ENCODE results near the gene GSTM5. TPM values are rescaled to one million over a fixed set of nuclear protein-coding genes. Genes with fewer than 3 reads are reported as not detected.

The GSTM5 gene
- total and polyA plus RNA-seq, 2 donors (not counting 3 experiments of a cell fraction or from before 2014, with no cell fraction given) = 0.25 to 1.6 TPM

- H3K36me3 ChIP-seq (ENCODE audit: control insufficient read depth in 2 of 2, extremely low read depth in 1 of 2, insufficient read depth in 2 of 2, low read length in 2 of 2) = no peaks in the 10 kb centered on the region
- no peaks in the 10 kb centered on the region for H3K9me1 ChIP-seq (replicated peaks; ENCODE audit: control insufficient read depth, extremely low read depth, insufficient read depth, low read length)
- H3K4me3 ChIP-seq (replicated peaks in 1 of 3; ENCODE audit: insufficient read depth in 1 of 3, low read depth in 1 of 3, low read length in 3 of 3) = no peak overlapping the region
- H3K27me3 ChIP-seq (ENCODE audit: control insufficient read depth in 2 of 2, insufficient read depth in 2 of 2, low read length in 2 of 2) = peaks cover 2 to 5% of the 10 kb centered on the region in 2 experiments
- ChIA-PET CTCF (interaction anchor here (1.8 kb wide), 1 partner anchor 53 kb away, joined by 5 read pairs; no protein-coding TSS in a partner anchor), POLR2A (no interaction called here)
- no peak overlapping the region for H3K4me2 ChIP-seq (ENCODE audit: insufficient read depth, low read length)
- no peak for DNase-seq (ENCODE audit: low read depth, low spot score)
- BruUV-seq (replicated peaks) = no TSS peak
- no peak overlapping the region for H2AFZ ChIP-seq (ENCODE audit: low read depth, low read length)
- no peak for FAIRE-seq
- no peaks in the 10 kb centered on the region for H3K9me3 ChIP-seq (replicated peaks; ENCODE audit: control insufficient read depth, insufficient read depth, low read length)
- intact Hi-C loops (cut with micrococcal nuclease) (no loop called here), dilution Hi-C loops (cut with MboI; ENCODE audit: extremely low pct_ligation_motif_present, low sequenced_read_pairs) (no loop called here)
- H3K27ac ChIP-seq (ENCODE audit: insufficient read depth, low read depth, low read length) = no peak overlapping the region
- no peaks in the 10 kb centered on the region for H3K79me2 ChIP-seq (ENCODE audit: control insufficient read depth, insufficient read depth, low read length)
- H3K9ac ChIP-seq (replicated peaks; ENCODE audit: extremely low read depth, insufficient read depth, low read length) = no peak overlapping the region
- TF ChIP-seq MYC (IDR thresholded peaks at IDR 0.05; ENCODE audit: low read depth, low read length) = no peak
- TF ChIP-seq JUN (IDR thresholded peaks at IDR 0.05; ENCODE audit: borderline replicate concordance, insufficient read depth, insufficient read length, low read depth) = no peak
- TF ChIP-seq POLR2AphosphoS5 (IDR thresholded peaks at IDR 0.05; ENCODE audit: insufficient read depth, low read depth, low read length) = no peak
- no peak for TF ChIP-seq MAX (IDR thresholded peaks at IDR 0.05; ENCODE audit: insufficient read depth, insufficient read length)
- no peak for TF ChIP-seq CTCF (IDR thresholded peaks at IDR 0.05; ENCODE audit: extremely low read depth in 1 of 2, insufficient read depth in 1 of 2, low read depth in 1 of 2, low read length in 2 of 2)
- no peak for TF ChIP-seq EZH2 (IDR thresholded peaks at IDR 0.05; ENCODE audit: borderline replicate concordance, low read depth, low read length, severe bottlenecking)
- no peak for TF ChIP-seq GATA2 (IDR thresholded peaks at IDR 0.05; ENCODE audit: insufficient read depth, insufficient read length, low read depth, low read length)
- TF ChIP-seq FOS (IDR thresholded peaks at IDR 0.05; ENCODE audit: borderline replicate concordance, insufficient read depth, low read length) = no peak
- H4K20me1 ChIP-seq (replicated peaks; ENCODE audit: control insufficient read depth, extremely low read depth, insufficient read depth, low read length) = no peaks in the 10 kb centered on the region
- H3K4me1 ChIP-seq (ENCODE audit: control insufficient read depth, extremely low read depth, insufficient read depth, low read length) = peaks cover 8% of the 10 kb centered on the region
Measured at GRCh38 chr1:109721042-109721441, 9.0 kb downstream of the GSTM5 start.
